ENCODE measurements around the gene SLC1A5.

DNA sequence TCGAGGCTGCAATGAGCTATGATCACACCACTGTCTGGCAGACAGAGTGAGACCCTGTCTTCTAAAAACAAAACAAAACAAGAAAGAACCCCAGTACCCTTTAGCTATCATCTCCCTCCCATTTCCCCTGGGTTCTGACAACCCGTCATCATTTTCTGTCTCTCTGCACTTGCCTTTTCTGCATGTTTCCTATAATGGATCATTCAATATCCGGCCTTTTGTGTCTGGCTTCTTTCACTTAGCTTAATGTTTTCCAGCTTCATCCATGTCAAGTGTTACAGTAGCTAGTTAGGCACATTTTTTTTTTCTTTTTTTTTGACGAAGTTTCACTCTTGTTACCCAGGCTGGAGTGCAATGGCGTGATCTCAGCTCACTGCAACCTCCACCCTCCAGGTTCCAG is 45.7 kb upstream of the SLC1A5 start:
- TF ChIP-seq, protein P1, sequence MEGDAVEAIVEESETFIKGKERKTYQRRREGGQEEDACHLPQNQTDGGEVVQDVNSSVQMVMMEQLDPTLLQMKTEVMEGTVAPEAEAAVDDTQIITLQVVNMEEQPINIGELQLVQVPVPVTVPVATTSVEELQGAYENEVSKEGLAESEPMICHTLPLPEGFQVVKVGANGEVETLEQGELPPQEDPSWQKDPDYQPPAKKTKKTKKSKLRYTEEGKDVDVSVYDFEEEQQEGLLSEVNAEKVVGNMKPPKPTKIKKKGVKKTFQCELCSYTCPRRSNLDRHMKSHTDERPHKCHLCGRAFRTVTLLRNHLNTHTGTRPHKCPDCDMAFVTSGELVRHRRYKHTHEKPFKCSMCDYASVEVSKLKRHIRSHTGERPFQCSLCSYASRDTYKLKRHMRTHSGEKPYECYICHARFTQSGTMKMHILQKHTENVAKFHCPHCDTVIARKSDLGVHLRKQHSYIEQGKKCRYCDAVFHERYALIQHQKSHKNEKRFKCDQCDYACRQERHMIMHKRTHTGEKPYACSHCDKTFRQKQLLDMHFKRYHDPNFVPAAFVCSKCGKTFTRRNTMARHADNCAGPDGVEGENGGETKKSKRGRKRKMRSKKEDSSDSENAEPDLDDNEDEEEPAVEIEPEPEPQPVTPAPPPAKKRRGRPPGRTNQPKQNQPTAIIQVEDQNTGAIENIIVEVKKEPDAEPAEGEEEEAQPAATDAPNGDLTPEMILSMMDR (IDR thresholded peaks at IDR 0.05; ENCODE audit: insufficient read depth, low read depth, low read length): no peak
- TF ChIP-seq EZH2 (IDR thresholded peaks at IDR 0.05; ENCODE audit: insufficient read depth, low read length): no peak
